COR-L47 (cell line): Measurements from ENCODE around the gene MGAT5.
A peak's percentile ranks its signal among the peaks of the same experiment; 100 is the strongest.
"Not testable (repeated sequence)": the region's sequence is repeated elsewhere in the genome, so short reads cannot be mapped to it uniquely, and the experiment has no call there.

ENCODE experiments used
- DNase-seq: peaks from one replicate; lab custom pipeline; 2025; lab: John Stamatoyannopoulos, UW

MGAT5 gene

DNA sequence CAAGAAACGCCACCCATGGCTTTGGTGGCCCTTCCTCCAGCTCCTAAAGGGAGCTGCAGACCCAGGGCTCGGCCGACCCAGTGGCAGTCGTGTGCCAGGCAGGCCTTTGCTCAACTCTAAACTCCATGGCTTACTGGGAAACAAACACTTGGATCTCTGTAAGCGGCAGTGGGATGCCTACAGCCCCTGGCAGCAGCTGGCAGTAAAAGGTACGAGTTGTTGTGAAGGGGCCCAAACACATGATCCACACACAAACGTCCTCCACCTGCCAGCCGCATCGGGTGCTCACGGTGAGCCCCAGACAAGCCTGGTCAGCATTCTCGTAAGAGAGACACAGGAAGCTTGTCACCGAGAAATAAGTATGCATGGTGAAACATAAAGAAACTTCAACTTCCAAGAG, 214.9 kb downstream of the MGAT5 start:
- DNase-seq, result no peak

- DNase-seq, result no peak
These were observed 215.7 kb downstream of the MGAT5 start for GRCh38 chr2:134469516-134470115.

GRCh38 chr2:134470561-134471168, 216.8 kb downstream of the MGAT5 start:
- no peak for DNase-seq

- DNase-seq, result not testable (repeated sequence)
These were observed 223.1 kb downstream of the MGAT5 start for GRCh38 chr2:134476982-134477381.

DNA sequence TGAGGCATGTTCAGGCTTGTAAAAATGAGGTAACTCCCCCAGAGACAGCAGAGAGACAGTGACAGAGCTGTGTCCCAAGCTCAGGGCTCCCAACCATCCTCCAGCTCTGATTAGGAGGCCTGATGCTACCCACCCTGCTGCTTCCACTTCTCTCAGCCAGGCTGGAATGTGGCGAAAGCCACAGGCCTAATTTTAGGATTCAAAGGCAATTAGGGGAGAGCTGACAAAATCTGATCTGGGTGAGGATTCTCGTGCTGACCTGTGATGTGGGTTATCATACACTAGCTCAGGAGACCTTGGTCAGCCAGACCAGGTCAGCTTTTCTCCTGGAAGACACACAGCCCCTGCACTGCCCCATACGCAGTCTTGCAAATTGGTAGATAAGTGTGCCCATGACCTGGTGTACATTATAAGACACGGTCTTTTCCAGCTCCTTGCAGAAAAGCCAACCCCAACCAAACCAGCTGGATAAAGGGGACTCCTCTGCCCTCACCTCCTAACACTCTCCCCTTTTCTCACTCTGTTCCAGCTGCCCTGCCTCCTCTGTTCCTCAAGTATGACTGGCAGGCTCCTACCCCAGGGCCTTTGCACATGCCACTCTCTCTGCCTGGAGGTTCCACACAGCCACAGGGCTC, 225.9 kb downstream of the MGAT5 start:
- DNase-seq, result no peak

DNA sequence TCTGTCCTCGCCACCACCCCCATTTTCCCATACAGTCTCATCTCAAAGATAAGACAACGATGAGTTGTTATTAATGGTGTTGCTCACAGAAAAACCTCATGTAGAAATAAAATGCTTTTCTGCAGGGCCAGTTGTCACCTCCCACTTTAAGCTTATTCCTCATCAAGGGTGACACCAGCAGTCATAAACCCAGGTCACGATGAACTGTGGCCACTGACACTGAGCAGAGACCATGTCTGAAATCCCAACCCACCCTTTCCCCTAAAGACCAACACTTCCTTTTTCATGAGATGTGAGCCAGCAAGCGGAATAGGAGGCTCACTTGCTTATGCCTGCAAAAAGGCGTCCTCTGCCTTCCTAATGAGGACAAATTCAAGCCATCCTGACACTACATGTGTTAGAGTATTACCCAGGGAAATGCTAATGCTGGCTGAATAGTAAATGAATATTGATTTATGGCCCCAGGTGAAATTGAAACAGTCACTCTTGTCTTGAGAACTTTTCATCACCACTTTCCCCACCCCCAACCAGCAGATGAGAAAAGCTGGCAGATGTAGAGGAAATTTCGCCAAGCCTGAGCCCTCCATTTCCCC, 228.4 kb downstream of the MGAT5 start:
- DNase-seq, result no peak

- no peak for DNase-seq
These were observed 229.0 kb downstream of the MGAT5 start for GRCh38 chr2:134482766-134483340.

GRCh38 chr2:134489732-134490384, 236.0 kb downstream of the MGAT5 start:
- no peak for DNase-seq

- DNase-seq, result no peak
These were observed 236.7 kb downstream of the MGAT5 start for GRCh38 chr2:134490559-134490958.

DNA sequence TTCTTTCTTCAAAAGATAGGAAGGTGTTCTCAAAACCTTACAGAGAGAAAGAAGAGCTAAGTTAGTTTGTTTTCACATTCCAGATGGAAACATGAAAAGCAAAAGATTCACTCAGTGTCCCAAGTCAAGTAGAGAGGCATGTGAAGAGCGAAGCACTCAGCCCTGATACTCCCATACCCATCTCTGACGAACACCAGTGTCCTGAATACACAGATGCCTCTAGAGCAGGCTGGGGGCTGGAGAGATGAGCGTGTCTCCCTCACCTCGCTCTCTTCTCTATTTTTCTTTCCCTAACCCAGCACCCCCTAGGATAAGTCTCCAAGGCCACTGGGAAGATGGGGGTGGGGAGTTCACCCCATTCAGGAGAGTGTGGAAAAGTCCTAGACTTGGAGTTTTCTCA, 237.2 kb downstream of the MGAT5 start:
- no peak for DNase-seq

- peak; percentile 93 for DNase-seq
These were observed 238.0 kb downstream of the MGAT5 start for GRCh38 chr2:134491771-134492441.

DNA sequence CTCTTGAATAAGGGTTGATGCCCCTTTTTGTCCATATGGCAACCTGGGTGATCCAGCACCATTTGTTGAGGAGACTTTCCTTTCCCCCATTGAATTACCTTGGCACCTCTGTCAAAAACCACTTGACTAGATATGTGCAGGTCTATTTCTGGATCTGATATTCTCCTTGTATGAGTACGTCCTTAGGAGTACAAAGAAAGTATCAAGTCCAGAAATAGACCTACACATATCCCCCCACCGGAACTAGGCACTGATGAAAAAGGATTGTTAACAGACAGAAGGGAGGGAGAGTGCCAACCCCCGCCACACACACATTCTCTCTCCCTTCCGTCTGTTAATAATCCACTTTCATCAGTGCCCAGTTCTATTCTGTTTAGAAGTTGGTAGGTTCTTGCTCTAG, 239.9 kb downstream of the MGAT5 start:
- no peak for DNase-seq

DNA sequence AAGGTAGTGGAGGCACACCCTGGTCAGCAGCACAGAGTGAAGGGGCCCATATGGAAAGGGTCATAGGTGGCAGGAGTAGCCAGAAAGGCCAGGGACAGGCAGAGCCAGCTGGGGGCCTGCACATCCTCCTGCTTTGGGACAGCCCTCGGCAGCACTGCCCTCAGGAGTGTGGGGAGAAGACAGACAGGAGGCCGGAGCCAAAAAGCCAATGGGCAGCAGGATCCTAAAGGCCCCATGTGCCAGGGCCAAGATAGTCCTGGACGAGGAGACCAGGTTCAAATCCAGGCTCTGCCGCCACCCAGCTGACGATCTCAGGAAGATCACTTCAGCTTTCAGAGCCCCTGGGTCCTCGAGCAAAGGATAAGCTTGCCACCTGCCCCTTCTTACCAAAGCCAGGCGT, 244.8 kb downstream of the MGAT5 start:
- DNase-seq, result no peak

- DNase-seq, result no peak
These were observed 245.5 kb downstream of the MGAT5 start for GRCh38 chr2:134499307-134499926.

GRCh38 chr2:134500211-134500935, 246.5 kb downstream of the MGAT5 start:
- DNase-seq, result no peak

GRCh38 chr2:134501476-134502091, 247.7 kb downstream of the MGAT5 start:
- DNase-seq, result no peak

- DNase-seq, result no peak
These were observed 248.2 kb downstream of the MGAT5 start for GRCh38 chr2:134502104-134502503.
